Measurements from ENCODE around the gene ZNF335.

DNA sequence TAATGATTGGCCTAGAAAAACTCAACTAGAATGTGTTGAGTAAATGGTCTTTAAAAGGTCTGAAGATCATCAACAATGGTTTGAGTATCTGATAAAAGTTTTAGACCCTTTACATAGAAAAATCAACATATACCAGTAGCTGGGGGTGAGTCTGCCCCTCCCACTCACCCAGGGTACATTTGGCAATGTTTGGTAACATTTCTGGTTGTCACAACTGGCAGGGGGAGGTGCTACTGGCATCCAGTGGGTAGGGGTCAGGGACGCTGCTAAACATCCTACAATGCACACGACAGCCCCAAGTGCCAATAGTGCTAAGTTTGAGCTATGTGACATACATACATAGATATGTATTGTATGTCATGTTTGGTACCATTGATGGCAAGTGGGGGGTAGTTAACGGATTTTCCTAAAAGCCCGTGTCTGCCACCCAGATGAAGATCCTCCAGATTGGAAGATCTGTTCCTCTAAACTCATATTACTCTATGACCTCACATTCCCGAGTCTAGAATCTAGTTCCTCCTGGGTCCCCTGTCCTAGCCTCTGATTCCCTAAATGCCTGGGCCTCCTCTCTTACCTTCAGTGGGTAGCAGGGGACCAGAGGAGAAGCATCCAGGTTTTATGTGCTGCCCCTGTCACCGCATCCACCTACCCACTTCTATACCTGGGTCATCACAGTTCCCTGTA lies 34.2 kb upstream of the ZNF335 start:
- no peak for TF ChIP-seq CTCF (IDR thresholded peaks at IDR 0.05; ENCODE audit: low read depth, low read length)
- no peak for TF ChIP-seq POLR2A (IDR thresholded peaks at IDR 0.05; ENCODE audit: extremely low read depth, insufficient read length)
- TF ChIP-seq, protein P1, sequence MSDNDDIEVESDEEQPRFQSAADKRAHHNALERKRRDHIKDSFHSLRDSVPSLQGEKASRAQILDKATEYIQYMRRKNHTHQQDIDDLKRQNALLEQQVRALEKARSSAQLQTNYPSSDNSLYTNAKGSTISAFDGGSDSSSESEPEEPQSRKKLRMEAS (IDR thresholded peaks at IDR 0.05; ENCODE audit: low read depth, low read length): no peak
- TF ChIP-seq MYC (IDR thresholded peaks at IDR 0.05; ENCODE audit: low read depth, low read length): no peak

Measured in NB4 (cell line).